Measurements from ENCODE around the gene ERRFI1.

Gene ERRFI1

DNA sequence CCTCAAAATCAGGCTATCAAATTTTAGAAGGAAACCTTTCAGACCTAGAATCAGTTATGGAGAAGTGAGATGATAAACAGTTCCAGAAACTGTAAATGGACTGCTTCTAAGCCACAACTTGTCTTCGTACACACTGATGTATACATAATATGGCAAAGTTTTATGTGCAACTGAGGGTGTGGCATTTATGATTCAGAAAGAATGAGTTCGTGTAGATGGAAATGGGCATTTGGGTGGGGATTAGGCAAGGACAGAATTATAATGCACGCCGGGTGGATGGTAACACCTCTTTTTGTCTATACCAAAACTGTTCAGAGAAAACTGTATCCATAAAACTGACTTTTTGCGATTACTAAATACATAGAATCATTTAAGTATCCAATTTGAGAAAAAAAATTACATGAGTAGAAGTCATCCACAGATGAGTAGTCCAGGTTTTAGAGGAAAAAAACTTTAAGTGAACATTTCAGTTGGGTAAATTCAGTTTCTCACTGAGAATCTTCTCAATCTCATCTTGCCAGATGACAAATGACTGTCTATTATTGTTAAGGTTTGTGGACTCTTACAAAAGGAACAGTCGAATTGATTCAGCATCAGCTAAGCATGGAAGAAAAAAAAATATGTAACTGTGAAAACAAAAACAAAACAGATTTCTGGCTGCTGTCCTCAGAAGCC is 22.5 kb downstream of the ERRFI1 start:
- DNase-seq (ENCODE audit: low spot score): no peak

DNA sequence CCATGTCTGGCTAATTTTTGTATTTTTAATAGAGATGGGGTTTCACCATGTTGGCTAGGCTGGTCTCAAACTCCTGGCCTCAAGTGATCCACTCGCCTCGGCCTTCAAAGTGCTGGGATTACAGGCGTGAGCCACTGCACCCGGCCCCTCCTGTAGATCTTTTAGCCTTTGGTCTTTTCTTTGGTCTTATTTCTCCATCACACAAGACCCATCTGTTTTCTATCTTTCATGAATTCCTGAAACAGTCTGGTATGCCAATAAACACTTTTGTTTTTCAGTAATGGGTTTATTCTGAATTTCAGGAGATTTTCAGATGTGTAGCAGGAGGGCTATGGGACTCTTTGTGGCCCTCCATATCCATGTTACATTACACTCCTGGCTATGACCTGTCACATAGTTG is 23.2 kb downstream of the ERRFI1 start:
- DNase-seq (ENCODE audit: low spot score): no peak

DNA sequence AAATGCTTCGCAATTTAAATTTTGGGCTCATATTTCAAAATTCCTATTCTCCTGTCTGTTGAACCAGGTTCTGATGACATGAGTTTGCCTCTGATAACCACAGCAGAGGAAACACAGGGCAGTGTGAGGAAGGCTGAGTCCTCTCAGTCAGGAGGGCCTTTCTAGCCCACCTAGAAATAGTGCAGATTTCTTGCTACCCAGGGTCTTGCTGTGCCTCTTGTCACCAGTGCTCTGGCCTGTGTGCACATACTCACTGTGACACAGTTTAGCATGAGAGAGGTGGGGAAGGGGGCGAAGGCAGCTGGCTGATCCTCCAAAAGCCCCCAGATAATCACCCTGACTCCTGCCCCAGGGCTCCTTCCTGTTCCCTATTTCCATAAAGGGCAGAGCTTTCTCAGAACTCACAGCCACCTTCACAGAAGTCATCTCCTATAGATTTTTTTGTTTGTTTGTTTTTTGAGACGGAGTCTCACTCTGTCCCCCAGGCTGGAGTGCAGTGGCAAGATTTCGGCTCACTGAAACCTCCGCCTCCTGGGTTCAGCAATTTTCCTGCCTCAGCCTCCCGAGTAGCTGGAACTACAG is 23.7 kb downstream of the ERRFI1 start:
- DNase-seq (ENCODE audit: low spot score): no peak

DNA sequence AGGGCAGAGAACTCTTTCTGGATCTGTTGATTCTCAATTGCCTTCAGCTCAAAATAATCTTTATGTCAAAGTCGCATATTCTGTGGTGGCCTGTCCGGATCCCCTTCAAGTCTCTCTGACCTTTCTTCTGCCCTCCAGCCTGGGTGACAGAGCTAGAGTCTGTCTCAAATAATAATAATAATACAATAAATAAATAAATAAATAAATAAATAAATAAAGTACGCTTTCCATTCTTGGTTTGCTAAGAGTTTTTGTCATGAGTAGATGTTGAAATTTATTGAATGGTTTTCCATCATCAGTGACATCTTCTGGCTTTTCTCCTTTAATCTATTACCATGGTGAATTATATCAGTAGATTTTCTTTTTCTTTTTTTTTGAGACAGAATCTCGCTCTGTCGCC is 30.7 kb downstream of the ERRFI1 start:
- DNase-seq (ENCODE audit: low spot score): no peak

DNA sequence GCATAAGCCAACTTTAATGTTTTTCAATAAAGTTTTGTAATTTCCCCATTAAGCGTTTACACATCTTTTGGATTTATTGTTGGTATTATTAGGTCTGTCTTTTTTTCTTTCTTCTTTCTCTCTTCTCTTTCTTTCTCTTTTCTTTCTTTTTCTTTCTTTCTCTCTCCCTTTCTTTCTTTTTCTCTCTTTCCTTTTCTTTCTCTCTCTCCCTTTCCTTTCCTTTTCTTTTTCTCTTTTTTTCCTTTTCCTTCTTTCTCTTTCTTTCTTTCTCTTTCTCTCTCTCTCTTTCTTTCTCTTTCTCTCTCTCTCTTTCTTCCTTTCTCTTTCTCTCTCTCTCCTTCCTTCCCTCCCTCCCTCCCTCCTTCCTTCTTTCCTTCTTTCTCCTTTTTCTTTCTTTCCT is 31.3 kb downstream of the ERRFI1 start:
- no peak for DNase-seq (ENCODE audit: low spot score)

DNA sequence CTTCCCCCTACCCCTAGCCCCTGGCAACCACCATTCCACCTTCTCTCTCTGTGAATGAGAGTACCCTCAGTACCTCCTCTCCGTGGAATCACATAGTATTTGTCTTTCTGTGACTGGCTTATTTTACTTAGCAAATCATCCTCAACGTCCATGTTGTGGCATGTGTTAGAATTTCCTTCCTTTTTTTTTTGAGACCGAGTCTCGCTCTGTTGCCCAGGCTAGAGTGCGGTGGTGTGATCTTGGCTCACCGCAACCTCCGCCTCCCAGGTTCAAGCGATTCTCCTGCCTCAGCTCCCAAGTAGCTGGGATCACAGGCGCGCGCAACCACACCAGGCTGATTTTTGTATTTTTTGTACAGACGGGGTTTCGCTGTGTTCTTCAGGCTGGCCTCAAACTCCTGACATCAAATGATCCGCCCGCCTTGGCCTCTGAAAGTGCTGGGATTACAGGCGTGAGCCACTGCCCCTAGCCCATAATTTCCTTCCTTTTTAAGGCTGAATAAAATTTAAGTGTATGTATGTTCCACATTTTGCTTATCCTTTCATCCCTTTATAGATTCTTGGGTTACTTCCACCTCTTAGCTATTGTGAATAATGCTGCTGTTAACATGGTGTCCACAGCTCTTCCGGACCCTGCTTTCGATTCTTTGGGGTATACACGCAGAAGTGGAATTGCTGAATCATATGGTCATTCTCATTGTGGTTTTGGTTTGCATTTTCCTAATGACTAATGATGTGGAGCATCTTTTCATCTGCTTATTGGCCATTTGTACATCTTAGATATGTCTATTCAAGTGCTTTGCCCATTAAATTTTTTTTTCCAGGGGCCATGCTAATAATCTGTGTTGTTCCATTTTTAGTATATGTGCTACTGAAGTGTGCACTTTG is 32.3 kb downstream of the ERRFI1 start:
- DNase-seq (ENCODE audit: low spot score): no peak

DNA sequence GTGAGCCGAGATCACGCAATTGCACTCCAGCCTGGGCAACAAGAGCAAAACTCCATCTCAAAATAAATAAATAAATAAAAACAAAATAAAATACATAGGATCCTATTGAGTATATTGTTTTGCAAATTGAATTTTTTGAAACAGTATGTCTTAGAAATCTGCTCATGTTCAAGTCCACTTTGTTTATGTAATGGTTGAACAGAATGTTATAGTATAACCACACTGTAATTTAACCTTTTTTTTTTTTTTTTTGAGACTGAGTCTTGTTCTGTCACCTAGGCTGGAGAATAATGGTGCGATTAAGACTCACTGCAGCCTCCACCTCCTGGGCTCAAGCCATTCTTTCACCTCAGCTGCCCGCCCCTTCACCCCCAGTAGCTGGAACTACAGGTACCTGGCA is 33.2 kb downstream of the ERRFI1 start:
- no peak for DNase-seq (ENCODE audit: low spot score)

DNA sequence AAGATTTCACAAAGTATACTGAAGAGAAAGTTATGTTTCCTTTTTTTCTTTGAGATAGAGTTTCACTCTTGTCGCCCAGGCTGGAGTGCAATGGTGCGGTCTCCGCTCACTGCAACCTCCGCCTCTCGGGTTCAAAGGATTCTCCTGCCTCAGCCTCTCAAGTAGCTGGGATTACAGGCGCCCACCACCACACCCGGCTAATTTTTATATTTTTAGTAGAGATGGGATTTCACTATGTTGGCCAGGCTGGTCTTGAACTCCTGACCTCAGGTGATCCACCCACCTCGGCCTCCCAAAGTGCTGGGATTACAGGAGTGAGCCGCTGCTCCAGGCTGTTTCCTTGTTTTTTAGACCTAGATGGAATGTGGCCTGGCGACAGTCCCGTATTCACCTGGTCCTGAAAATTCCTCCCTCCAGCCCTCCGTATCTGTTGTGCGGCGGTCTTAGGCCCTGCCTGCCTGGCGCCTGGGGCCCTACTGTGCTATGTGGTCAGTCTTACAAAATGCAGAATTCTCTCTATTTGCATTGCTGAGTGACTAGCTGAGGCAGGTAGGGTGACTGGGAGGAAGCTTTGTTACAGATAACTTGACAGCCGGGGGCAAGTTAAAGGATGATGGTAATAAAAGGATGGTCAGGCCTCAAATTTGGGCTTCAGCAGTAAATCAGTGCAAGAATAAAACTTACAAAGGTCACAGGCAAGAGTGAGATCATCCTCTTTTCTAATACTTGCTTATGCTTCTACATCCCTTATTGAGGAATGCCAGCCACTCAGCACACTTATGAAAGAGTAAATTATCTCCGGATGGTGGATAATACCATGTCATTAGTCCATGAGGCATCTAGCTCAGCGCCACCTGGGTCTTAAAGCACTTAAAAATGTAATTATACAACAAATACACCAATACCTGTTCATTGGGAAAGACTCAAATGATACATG is 34.3 kb downstream of the ERRFI1 start:
- DNase-seq (ENCODE audit: low spot score): no peak

DNA sequence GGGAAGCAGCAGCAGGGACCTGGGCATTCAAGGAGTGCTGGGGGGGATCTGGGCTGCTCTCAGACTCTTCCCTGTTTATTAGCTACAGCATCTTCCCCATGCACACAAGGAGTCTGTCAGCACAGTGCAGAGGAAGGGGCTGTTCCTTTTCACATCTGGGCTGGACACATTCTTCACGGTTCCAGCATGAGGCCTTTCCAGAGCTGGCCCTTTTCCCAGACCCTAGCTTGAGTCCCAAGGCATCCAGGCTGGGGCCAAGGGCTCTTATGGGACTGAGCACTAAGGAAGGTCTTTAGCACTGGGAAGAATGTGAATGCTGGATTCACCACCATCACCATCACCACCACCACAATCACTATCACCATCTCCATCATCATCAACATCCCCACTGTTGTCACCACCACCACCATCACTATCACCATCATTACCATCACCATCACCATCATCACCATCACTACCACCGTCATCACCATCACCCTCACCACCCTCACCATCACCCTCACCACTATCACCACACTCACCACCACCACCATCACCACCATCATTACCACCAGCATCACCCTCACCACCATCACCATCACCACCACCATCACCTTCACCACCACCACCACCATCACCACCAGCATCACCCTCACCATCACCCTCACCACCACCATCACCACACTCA is 36.2 kb downstream of the ERRFI1 start:
- DNase-seq (ENCODE audit: low spot score): no peak

DNA sequence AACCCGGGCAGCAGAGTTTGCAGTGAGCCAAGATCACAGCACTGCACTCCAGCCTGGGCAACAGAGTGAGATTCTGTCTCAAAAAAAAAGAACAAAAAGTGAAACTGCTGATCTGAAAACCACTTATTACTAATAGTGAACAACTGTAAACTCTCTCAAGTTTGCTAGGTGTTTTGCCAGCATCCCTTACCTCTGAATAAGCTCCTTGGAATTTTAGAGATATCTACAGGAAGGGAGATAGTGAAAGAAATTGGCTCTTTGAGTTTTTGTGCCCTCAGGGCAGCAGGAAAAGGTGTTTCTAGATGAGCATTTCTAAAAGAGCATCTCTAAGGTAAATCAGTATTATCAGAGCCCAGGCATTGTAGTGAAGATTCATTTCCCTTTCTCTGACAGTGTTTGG is 37.5 kb downstream of the ERRFI1 start:
- DNase-seq (ENCODE audit: low spot score): no peak

DNA sequence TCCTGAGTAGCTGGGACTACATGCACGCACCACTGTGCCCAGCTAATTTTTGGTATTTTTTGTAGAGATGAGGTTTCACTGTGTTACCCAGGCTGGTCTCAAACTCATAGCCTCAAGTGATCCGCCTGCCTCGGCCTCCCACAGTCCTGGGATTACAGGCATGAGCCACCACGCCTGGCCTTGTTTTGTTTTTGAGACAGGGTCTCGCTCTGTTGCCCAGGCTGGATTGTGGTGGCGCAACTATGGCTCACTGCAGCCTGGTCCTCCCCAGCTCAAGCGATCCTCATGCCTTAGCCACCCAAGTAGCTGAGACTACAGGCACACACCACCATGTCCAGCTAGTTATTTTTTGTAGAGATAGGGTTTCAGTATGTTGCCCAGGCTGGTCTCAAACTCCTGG is 38.6 kb downstream of the ERRFI1 start:
- DNase-seq (ENCODE audit: low spot score): no peak

DNA sequence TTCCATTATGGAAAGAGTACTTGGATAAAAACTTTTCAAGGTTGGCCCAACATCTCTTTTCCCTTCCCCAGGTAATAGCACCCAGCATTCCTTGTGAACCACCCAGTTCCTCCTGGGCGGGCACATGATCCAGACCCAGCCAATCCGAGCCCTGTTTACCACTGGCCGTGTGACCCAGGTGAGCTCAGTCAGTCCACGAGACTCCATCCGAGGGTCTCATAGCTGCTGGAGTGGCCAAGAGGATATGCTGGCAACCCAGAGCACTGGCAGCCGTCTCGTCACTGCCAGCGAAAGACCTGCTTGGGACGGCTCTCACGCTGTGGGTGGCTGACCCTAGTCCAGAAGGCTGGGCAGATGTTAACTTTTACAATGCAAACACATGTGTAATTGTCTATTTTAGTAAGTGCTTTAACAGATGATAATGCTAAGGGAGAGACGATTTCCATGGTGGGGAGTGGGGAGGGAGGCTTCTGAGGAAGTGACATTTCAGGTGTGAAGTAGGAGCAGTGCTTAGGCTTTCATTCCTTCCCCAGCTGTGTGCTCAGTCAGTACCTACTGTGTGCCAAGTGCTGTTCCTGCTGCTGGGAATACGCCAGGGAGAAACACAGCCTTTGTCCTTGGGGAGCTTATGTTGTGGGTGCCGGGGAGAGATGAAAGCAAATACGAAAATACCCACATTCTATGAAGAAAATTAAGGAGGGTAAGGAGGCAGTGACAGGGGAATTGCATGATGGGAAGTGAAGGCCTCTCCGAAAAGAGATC is 40.1 kb downstream of the ERRFI1 start:
- no peak for DNase-seq (ENCODE audit: low spot score)

DNA sequence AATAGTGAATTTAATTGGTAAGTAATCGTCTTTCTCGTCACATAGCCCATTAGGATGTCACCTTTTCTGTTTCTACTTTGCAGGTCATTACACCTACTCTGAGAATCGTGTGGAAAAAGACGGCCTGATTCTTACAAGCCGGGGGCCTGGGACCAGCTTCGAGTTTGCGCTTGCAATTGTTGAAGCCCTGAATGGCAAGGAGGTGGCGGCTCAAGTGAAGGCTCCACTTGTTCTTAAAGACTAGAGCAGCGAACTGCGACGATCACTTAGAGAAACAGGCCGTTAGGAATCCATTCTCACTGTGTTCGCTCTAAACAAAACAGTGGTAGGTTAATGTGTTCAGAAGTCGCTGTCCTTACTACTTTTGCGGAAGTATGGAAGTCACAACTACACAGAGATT is 41.3 kb downstream of the ERRFI1 start:
- no peak for DNase-seq (ENCODE audit: low spot score)

DNA sequence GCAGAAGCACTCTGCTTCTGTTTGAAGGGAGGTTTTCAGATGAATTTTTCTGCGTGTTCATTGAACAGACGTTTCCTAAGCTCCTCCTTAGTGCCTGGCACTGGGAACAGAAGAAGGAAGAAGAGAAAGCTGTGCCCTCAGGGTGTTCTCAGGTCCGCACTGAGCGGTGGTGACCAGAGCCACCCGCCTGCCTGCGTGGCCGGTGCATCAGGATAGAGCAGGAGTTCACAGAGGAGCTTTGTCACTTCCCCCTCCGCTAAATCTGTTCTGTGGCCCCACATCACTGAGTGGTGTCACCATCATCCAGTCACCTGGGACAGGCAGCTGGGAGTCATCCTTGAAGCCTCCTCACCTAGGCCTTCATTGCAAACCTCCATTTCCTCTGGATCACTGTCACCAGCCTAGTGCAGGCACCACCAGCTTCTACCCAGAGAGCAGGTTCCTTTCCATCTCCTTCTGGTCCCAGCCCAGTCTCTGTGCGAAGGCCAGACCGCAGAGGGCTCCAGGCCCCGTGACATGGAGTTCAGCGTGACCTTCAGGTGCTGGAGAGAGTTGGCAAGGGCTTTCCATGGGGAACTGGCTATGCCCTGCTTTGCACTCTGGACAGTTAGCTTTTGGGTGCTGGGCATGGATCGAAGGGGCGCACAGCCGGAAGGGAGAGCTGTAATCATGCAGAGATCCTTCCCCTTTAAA is 42.9 kb downstream of the ERRFI1 start:
- no peak for DNase-seq (ENCODE audit: low spot score)

DNA sequence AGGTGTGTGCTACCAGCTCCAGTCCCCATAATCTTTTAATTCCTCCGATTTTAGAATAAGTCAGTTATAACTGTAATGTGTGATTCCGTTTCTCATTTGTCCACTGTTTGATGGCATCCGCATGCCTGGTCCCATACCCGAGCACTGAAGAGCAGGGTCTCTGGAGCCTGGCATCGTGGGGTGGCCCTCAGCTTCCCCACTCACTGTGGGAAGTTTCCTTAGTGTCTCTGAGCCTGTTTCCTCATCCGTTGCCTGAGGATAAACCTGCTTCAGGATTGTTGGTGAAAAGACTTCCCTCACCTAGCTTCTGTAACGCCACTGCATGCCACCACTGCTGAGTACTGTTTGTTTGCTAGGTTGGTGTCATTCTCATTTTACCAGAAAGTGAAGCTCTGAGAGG is 45.1 kb downstream of the ERRFI1 start:
- DNase-seq (ENCODE audit: low spot score): no peak

DNA sequence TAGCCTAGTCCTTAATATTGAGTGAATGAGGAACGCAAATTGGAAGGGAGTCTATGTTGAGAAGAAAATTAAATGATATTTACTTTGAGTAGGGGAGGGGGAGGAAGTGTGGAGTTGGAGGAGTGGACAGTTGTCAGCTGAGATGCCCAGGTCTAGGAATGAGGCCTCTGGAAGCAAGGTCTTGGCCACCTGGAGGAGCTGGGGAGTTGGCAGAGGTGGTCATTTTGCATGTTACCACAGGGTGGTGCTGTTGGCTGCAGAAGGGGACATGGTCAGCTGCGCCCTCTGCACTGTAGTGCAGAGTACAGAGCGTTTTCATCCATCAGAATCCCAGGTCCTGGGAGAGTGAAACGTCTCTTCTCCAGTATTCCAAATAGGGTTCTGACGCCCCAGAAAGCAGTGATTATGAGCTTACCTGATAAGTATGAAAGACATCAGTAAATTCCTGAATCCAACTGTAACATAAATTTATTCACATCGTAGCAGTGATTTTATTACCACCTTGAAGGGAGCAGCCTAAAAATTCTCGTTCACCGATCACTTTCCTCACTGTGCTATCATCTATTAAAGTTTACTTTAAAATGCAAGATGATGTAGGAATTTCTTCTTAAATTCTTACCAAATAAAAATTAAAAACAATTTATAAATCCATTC is 50.8 kb downstream of the ERRFI1 start:
- DNase-seq (ENCODE audit: low spot score): peak; percentile 89

DNA sequence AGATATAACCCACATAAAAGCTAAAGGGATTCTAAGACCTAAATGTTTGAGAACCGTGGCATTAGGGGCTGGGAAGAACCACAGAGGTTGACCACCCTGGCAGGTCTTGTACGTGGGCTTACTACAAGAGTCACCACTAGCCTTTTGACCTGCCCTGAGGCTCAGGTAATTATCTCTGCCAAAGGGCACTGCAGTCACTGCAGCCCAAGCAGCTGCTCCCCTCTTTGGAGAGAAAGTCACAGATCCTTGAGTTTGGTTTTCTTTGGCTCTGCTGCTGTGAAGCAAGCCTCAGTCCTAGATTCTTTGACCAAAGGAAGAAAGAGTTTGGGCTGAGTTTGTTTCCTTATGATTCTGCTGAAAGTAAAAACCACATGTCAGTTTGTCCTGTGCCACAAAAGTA is 53.0 kb downstream of the ERRFI1 start:
- DNase-seq (ENCODE audit: low spot score): no peak

DNA sequence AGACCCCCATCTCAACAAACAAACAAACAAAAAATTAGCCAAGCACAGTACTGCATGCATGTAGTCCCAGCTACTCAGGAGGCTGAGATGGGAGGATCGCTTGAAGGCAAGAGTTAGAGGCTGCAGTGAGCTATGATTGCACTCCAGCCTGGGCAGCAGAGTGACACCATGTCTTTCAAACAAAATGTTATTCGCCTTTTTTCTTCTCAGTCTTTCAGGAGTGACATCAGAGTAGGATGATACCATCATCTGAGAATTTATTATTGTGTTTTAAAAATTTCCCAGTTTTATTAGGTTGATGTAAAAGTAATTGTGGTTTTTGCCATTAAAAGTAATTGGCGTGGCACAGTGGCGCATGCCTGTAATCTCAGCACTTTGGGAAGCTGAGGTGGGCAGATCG is 53.8 kb downstream of the ERRFI1 start:
- no peak for DNase-seq (ENCODE audit: low spot score)

DNA sequence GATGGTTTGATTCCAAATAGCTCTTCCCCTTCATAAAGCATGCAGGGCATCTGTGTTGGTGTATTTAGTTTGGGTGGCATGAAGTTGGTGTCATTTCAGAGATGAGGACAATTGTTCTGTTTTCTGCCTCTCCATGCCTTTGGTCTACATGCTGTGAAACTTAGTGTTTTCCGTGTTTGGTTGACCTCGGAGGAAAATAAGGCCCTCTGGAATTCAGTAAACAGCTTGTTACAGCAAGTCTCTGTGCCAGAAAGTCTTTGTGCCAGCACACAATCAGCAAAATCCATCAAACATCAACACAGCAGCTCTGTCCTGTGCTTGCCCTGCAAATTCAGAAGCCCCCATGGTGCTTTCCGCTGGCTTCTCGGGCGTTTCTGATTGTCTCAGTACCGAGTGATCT is 55.1 kb downstream of the ERRFI1 start:
- no peak for DNase-seq (ENCODE audit: low spot score)

DNA sequence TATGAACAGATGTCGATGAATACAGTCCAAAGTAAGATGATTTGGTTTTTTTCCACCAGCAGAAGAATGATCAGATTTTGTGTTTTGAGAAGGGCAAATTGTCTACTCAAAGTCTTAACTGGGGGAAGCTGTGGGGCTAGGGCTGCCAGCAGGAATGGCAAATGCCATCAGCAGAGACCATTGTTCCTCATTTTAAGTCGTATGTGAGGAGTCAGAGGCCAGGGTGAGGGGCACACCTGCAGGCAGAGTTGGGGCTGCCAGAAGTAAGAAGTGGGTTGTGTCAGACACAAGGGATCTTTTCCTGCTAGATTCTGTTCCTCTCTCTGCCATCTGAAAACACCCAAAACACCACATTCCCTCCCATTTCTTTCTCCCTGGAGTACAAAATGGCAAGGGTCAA is 55.9 kb downstream of the ERRFI1 start:
- DNase-seq (ENCODE audit: low spot score): no peak

Measured in AG08395 (cell line).